Immature natural killer cell (primary cell): ENCODE results near the gene U2AF2. TPM values are rescaled to one million over a fixed set of nuclear protein-coding genes. Genes with fewer than 3 reads are reported as not detected.
A peak's percentile ranks its signal among the peaks of the same experiment; 100 is the strongest.

Experiments used
- DNase-seq, 3 donors: peaks; one replicate each; pipeline ENCODE4 v3.0.0; 2022; ENCODE audit warnings: mixed read lengths in 1 of 3
- H3K27ac Mint-ChIP-seq, 6 donors: one replicate each; pipeline ENCODE4 v1.8.0; 2020; ENCODE audit warnings: mixed read lengths in 6 of 6, mild to moderate bottlenecking in 5 of 6, inconsistent platforms in 4 of 6, moderate library complexity in 3 of 6
- H3K27me3 Mint-ChIP-seq, 3 donors: one replicate each; pipeline ENCODE4 v1.8.0; 2020 to 2021; ENCODE audit warnings: low read depth in 3 of 3, mild to moderate bottlenecking in 3 of 3, mixed read lengths in 3 of 3, moderate library complexity in 3 of 3, inconsistent platforms in 1 of 3
- H3K36me3 Mint-ChIP-seq, 3 donors: one replicate each; pipeline ENCODE4 v1.8.0; 2020; ENCODE audit warnings: mixed read lengths in 3 of 3, inconsistent platforms in 2 of 3, mild to moderate bottlenecking in 2 of 3
- H3K4me1 Mint-ChIP-seq, 2 donors: one replicate each; pipeline ENCODE4 v1.8.0; 2020; ENCODE audit warnings: inconsistent platforms in 2 of 2, mild to moderate bottlenecking in 2 of 2, mixed read lengths in 2 of 2, moderate library complexity in 1 of 2
- H3K4me3 Mint-ChIP-seq, 5 donors: one replicate each; pipeline ENCODE4 v1.8.0; 2020; ENCODE audit warnings: mild to moderate bottlenecking in 5 of 5, mixed read lengths in 5 of 5, inconsistent platforms in 3 of 5, moderate library complexity in 3 of 5
- H3K9me3 Mint-ChIP-seq, 6 donors: one replicate each; pipeline ENCODE4 v1.8.0; 2020; ENCODE audit warnings: mild to moderate bottlenecking in 6 of 6, mixed read lengths in 6 of 6, inconsistent platforms in 4 of 6, moderate library complexity in 3 of 6
- polyA plus RNA-seq, 3 donors: library from polyadenylated mRNA; unstranded; fragments of 300-500 nt; fragmentation: Illumina TruSeq; gene quantifications; one replicate each; pipeline ENCODE4 v1.2.3, GENCODE V29; 2021

The U2AF2 gene
- polyA plus RNA-seq, 3 donors from 2014 or later = 3.1 to 17.0 (median 8.0) TPM

- DNase-seq = no peak
- peaks cover 5 to 8% (median 5%) of the 10 kb centered on the region in 3 donors for H3K27me3 Mint-ChIP-seq
- peak overlapping the region; percentile 79 to 94 (median 92) for H3K27ac Mint-ChIP-seq
- H3K4me1 Mint-ChIP-seq = peaks cover 49 to 63% of the 10 kb centered on the region in 2 donors
- peak overlapping the region; percentile 89 to 96 (median 94) for H3K4me3 Mint-ChIP-seq
- H3K9me3 Mint-ChIP-seq = no peaks in the 10 kb centered on the region
- H3K36me3 Mint-ChIP-seq = peaks cover 3 to 4% (median 3%) of the 10 kb centered on the region in 3 donors
These were observed 12.5 kb upstream of the U2AF2 start for GRCh38 chr19:55642153-55643002.

DNA sequence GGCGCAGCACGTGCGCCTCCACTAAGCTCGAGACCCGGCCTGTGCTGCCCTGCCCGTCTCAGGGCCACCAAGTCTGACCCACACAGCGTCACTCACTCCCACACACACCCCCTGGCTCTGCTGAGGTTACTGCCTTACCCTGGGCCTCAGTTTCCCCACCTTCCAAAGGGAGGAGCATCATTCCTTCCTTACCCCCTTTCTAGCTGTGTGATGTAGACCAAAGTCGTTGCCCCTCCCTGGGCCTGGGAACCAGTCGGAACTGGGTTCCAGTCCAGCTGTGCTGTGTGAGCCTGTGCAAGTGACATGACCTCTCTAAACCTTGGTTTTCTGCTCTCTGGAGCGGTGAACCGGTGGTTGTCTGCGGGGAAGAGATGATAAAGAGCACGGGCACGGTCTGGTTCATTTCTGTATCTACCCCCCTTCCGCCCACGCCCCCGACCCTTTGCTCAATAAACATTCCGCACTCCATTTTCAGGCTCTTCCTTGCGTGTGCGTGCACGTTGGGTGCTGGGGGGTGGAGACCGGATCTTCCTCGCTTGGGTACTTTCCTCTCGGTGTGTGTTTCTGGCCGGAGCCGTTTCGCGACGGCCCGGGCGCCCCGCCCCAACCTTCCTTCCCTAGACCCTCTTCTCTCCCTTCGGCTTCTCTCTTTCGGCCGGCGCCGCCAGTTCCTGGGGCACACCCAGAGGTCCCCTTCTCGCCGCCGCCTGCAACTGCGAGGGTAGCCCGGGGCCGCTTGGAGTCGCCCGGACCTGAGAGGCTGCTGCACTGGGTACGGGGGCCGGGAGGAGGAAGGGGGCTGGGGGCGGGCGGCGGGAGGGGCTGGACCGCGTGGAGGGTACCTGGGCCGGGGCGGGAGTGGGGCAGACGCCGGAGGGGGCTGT, 11.6 kb upstream of the U2AF2 start, which contains the start of gene ZNF581:
ZNF581 (plus strand) TSS at position 647 of the 884 bp plus-strand sequence. CDS start 923 bp downstream, outside the sequence.
- Mint-ChIP-seq H3K27ac (peak within 1 kb of the TSS; percentile 82 to 94 (median 89)), H3K36me3 (peaks cover 0 to 3% (median 0%) of the 10 kb centered on the region in 3 donors), H3K4me3 (peak within 1 kb of the TSS; percentile 84 to 96 (median 91)), H3K4me1 (peaks cover 45 to 61% of the 10 kb centered on the region in 2 donors), H3K27me3 (peaks cover 3 to 7% (median 5%) of the 10 kb centered on the region in 3 donors), H3K9me3 (no peaks in the 10 kb centered on the region)
- DNase-seq = peak; percentile 68 to 72 (median 69)

GRCh38 chr19:55643887-55644176, 11.0 kb upstream of the U2AF2 start:
- peaks cover 3 to 7% (median 5%) of the 10 kb centered on the region in 3 donors for H3K27me3 Mint-ChIP-seq
- peak overlapping the region; percentile 60 to 92 (median 80) for H3K27ac Mint-ChIP-seq
- DNase-seq = no peak
- peaks cover 43 to 61% of the 10 kb centered on the region in 2 donors for H3K4me1 Mint-ChIP-seq
- H3K36me3 Mint-ChIP-seq = peaks cover 0 to 3% (median 0%) of the 10 kb centered on the region in 3 donors
- no peaks in the 10 kb centered on the region for H3K9me3 Mint-ChIP-seq
- peak overlapping the region; percentile 84 to 96 (median 91) for H3K4me3 Mint-ChIP-seq

DNA sequence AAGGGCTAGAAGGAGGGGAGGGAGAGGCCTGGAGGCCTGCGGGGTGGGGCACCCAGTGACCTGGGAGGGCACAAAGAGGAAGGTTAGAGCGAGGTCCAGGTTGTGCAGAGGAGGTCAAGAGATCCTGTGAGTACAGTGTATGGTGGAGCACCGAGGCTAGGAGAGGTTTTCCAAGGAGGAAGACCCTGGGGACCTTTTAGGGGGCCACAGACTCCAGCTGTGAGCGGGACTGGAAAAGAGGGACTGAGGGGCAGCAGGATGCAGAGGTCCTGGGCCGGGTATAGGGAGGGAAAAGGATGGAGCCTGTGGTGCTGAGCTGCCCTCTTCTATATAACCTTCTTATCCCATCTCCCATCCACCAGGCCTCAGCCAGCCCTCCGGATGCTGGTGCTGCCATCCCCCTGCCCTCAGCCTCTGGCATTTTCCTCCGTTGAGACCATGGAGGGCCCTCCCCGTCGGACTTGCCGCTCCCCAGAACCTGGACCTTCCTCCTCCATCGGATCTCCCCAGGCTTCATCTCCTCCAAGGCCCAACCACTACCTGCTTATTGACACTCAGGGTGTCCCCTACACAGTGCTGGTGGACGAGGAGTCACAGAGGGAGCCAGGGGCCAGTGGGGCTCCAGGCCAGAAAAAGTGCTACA, 10.5 kb upstream of the U2AF2 start:
- H3K4me3 Mint-ChIP-seq = peak overlapping the region; percentile 84 to 96 (median 91)
- H3K27me3 Mint-ChIP-seq = peaks cover 3 to 7% (median 5%) of the 10 kb centered on the region in 3 donors
- no peak for DNase-seq
- H3K9me3 Mint-ChIP-seq = no peaks in the 10 kb centered on the region
- peaks cover 38 to 57% of the 10 kb centered on the region in 2 donors for H3K4me1 Mint-ChIP-seq
- peak overlapping the region; percentile 60 to 92 (median 80) for H3K27ac Mint-ChIP-seq
- H3K36me3 Mint-ChIP-seq = no peaks in the 10 kb centered on the region

DNA sequence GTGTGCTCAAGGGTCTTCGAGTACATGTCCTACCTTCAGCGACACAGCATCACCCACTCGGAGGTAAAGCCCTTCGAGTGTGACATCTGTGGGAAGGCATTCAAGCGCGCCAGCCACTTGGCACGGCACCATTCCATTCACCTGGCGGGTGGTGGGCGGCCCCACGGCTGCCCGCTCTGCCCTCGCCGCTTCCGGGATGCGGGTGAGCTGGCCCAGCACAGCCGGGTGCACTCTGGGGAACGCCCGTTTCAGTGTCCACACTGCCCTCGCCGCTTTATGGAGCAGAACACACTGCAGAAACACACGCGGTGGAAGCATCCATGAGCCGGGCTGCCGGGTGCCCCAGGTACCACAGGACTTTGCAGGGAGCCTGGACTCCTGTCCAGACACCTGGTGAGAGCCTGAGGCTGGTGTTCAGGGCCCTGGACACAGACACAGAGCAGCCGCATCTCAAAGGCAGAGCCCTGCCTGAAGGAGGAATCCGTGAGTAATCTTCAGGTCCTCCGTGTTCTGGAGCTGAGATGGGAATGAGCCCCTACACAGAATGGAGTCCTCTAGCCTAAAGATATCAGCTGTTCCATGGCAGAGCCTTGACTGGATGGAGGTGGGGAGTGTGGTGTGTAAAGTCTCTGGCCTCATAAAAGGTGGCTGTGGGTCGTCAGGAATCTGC, 9.9 kb upstream of the U2AF2 start:
- Mint-ChIP-seq H3K36me3 (no peaks in the 10 kb centered on the region), H3K4me1 (peaks cover 38 to 54% of the 10 kb centered on the region in 2 donors), H3K27me3 (peaks cover 3 to 10% (median 5%) of the 10 kb centered on the region in 3 donors), H3K27ac (no peak overlapping the region), H3K4me3 (peak overlapping the region; percentile 84 to 96 (median 91)), H3K9me3 (no peaks in the 10 kb centered on the region)
- no peak for DNase-seq

DNA sequence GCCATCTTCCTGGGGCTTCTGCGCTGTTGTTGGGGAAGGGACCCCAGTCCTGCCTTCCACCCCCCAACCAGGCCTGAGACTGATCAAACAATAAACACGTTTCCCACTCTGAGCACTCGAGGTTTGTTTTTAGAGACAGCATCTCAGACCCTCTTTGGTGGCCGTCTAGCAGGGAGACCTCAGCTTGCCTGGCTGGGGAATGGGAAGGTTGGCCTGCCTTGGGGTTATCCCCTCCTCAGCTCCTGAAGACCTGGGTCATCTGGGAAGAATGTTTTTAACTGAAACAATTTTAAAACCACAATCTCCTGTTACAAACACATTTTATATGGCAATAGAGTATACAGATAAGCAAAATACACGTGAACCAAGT, 9.3 kb upstream of the U2AF2 start:
- Mint-ChIP-seq H3K9me3 (no peaks in the 10 kb centered on the region), H3K27me3 (peaks cover 3 to 10% (median 6%) of the 10 kb centered on the region in 3 donors), H3K27ac (peak overlapping the region in 1 of 6 donors; percentile 7), H3K4me1 (peaks cover 33 to 53% of the 10 kb centered on the region in 2 donors), H3K4me3 (peak overlapping the region in 4 of 5 donors; percentile 40 to 69 (median 56)), H3K36me3 (no peaks in the 10 kb centered on the region)
- DNase-seq = no peak

DNA sequence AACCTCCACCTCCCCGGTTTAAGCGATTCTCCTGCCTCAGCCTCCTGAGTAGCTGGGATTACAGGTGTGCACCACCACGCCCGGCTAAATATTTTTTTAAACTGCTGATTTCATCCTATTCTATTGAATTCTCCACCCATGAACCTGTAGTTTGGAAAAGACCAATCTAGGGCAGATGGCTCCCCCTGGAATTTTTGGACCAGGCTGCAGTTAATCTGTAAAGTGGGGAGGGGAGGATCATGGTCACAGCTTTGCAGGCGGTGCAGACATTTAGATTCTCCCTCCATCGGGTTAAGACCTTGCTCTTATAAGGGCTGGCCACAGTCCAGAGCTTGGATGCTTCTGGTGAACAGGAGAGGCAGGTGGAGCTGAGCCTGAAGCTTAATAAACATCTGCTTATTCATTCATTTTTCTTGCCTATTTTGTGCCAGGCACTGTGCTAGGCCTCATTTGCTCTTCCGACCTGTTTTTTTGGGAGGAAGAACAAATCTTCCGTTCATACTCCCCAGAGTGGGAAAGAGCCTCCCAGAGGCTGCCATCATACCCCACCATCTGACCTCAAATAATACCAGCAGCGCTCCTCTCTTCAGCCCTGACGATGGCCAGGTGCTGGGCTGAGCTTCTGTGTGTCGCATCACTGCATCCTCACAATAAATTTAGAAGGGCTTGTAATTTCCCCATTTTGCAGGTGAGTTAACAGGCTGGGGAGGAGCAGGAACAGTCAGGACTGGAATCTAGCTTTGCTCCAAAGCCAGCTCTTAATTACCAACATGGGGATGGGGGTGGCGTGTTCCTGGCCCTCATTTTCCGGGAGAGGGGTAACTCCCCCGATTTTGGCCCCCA, 7.7 kb upstream of the U2AF2 start:
- peaks cover 22 to 41% of the 10 kb centered on the region in 2 donors for H3K4me1 Mint-ChIP-seq
- peaks cover 0 to 10% (median 5%) of the 10 kb centered on the region in 3 donors for H3K27me3 Mint-ChIP-seq
- peak overlapping the region; percentile 55 to 82 (median 78) for H3K4me3 Mint-ChIP-seq
- DNase-seq = no peak
- no peaks in the 10 kb centered on the region for H3K36me3 Mint-ChIP-seq
- peak overlapping the region in 2 of 6 donors; percentile 35 to 64 for H3K27ac Mint-ChIP-seq
- no peaks in the 10 kb centered on the region for H3K9me3 Mint-ChIP-seq

DNA sequence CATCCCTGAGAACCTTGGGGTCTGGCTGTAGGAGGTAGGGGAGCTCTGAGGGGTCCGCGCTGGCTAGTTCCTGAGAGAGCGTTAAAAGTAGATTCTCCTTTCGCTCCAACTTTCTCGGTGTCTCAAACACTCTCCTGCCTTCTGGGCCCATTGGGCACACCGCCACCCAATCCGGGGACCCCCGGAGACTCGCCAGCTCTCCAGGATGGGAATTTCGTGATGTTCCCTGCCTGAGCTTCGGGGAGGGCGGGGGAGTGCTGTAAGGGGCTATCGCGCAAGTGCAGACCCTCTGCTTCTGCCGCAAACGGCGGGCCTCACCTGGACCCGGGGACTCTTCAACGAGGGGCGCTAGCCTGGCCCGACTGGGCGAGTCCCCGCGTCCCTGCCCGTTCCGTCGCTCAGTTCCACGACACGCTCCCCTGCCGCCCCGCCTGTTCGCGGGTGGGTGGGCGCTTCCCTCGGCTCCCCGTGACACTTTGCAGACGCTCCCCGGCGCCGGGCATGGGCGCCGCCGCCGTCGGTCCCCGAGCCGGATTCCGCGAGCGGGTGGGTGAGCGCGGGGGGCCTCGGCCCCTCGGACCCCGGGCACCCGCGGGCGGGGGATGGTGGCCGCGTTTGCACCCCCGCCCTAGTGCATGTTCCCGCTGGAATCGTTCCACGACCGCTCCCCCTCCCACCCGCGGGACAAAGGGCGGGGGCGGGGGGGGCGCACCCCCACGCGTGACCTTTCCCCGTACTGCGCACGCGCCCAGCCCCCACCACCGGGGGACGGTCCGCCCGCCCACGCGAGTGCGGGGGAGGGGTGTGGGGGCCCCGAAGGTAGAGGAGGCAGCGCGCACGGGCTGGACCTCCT, 6.9 kb upstream of the U2AF2 start, which contains the start of gene CCDC106:
CCDC106 (plus strand) TSS at position 481 of the 853 bp plus-strand sequence. CDS start 835 bp downstream, outside the sequence.
- peaks cover 0 to 8% (median 5%) of the 10 kb centered on the region in 3 donors for H3K27me3 Mint-ChIP-seq
- peak within 1 kb of the TSS in 3 of 6 donors; percentile 35 to 64 (median 45) for H3K27ac Mint-ChIP-seq
- H3K9me3 Mint-ChIP-seq = no peaks in the 10 kb centered on the region
- H3K36me3 Mint-ChIP-seq = no peaks in the 10 kb centered on the region
- peak; percentile 40 to 55 (median 41) for DNase-seq
- peak within 1 kb of the TSS; percentile 70 to 82 (median 78) for H3K4me3 Mint-ChIP-seq
- H3K4me1 Mint-ChIP-seq = peaks cover 16 to 36% of the 10 kb centered on the region in 2 donors

DNA sequence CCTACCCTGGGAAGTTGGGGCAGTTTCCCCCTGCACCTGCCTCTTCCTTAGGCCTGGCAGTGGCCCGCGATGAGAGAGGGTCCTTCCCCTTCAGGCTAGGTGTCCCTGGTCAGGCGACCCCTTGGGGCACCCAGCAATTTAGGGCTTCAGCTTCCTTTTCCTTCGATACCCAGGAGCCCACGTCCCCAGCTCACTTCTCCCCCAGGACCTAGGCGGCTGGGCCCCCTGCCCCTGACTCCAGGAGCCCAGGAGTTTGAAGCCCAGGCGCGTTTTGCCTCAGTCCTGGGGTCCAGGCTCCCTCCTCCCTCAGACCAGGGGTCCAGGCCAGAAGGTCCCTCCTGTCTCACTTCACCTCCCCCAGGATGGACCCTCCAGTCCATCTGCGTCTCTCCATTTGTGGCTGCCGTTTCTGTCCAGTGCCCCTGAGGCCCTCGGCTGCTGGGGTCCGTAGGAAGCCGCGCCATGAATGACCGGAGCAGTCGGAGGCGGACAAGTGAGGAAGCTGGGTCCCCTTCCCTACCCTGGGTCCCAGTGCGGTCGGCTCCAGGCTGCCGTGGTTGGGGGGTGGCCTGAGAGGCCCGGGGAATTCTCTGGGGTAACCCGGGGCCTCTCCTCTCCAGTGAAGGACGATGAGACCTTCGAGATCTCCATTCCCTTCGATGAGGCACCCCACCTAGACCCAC, 6.1 kb upstream of the U2AF2 start:
- no peaks in the 10 kb centered on the region for H3K9me3 Mint-ChIP-seq
- H3K36me3 Mint-ChIP-seq = no peaks in the 10 kb centered on the region
- peaks cover 3 to 11% (median 4%) of the 10 kb centered on the region in 3 donors for H3K27me3 Mint-ChIP-seq
- H3K4me1 Mint-ChIP-seq = peaks cover 9 to 34% of the 10 kb centered on the region in 2 donors
- H3K27ac Mint-ChIP-seq = no peak overlapping the region
- H3K4me3 Mint-ChIP-seq = peak overlapping the region; percentile 41 to 75 (median 66)
- DNase-seq = no peak

- H3K9me3 Mint-ChIP-seq = no peaks in the 10 kb centered on the region
- no peak for DNase-seq
- H3K27me3 Mint-ChIP-seq = peaks cover 11 to 19% (median 12%) of the 10 kb centered on the region in 3 donors
- peak overlapping the region in 2 of 6 donors; percentile 40 to 62 for H3K27ac Mint-ChIP-seq
- no peaks in the 10 kb centered on the region for H3K36me3 Mint-ChIP-seq
- peaks cover 9 to 31% of the 10 kb centered on the region in 2 donors for H3K4me1 Mint-ChIP-seq
- H3K4me3 Mint-ChIP-seq = peak overlapping the region; percentile 57 to 74 (median 61)
These were observed 5.3 kb upstream of the U2AF2 start for GRCh38 chr19:55649268-55650125.
